ENCODE results near the gene TRIM37. TPM values are rescaled to one million over a fixed set of nuclear protein-coding genes. Genes with fewer than 3 reads are reported as not detected.

TRIM37 gene
- total RNA-seq, 1 donor from 2014 or later: 25.4 TPM

DNA sequence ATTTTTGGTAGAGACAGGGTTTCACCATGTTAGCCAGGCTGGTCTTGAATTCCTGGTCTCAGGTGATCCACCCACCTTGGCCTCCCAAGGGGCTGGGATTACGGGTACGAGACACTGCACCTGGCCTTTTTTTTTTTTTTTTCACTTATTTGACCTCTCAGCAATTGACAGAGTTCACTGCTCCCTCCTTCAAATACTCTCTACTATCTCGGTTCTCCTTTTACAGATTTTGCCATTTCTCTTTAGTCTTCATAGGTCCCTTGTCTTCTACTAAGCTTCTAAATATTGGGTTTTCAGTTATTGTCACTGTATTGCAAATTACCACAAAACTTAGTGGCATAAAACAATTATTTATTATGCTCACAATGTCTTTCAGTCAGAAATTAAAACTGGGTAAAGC, 159.3 kb downstream of the TRIM37 start:
- no peaks in the 10 kb centered on the region for H3K4me1 ChIP-seq (ENCODE audit: insufficient read depth, low read length)
- no peak for FAIRE-seq
- H3K4me3 Mint-ChIP-seq (ENCODE audit: unreplicated experiment): no peak overlapping the region

DNA sequence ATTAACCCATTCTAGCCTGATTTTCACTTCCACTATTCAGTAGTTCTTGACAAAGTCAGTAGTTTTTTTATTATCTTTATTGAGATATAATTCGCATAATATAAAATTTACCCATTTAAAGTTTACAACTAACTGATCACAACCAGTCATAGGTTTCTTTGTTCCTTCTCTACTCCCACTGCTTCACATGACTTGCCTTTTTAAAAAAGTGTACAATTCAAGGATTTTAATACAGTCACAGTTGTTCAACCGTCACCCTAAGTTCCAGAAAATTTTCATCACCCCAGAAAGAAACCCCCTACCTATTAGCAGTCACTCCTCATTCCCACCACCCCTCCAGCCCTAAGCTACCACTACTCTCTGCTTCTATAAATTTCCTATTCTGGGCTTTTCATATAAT, 162.5 kb downstream of the TRIM37 start:
- no peak overlapping the region for H3K27ac Mint-ChIP-seq (ENCODE audit: unreplicated experiment)
- Histone ChIP-seq H3K9me3 (ENCODE audit: insufficient read depth, low read depth, low read length) (no peaks in the 10 kb centered on the region), H2AFZ (ENCODE audit: low read depth, low read length) (no peak overlapping the region), H3K4me2 (ENCODE audit: low read length) (no peak overlapping the region), H3K79me2 (ENCODE audit: insufficient read depth, low read length) (no peaks in the 10 kb centered on the region), H3K27ac (ENCODE audit: low read depth, low read length) (no peak overlapping the region), H3K36me3 (ENCODE audit: insufficient read depth, low read length) (no peaks in the 10 kb centered on the region), H3K27me3 (ENCODE audit: insufficient read depth, low read length) (no peaks in the 10 kb centered on the region), H4K20me1 (ENCODE audit: insufficient read depth, low read length) (no peaks in the 10 kb centered on the region), H3K4me3 (ENCODE audit: insufficient read depth, low read depth, low read length) (no peak overlapping the region), H3K9ac (ENCODE audit: low read length) (no peak overlapping the region), H3K4me1 (ENCODE audit: insufficient read depth, low read length) (no peaks in the 10 kb centered on the region)
- no peaks in the 10 kb centered on the region for H3K27me3 Mint-ChIP-seq (ENCODE audit: low read depth, unreplicated experiment)
- TF ChIP-seq EZH2 (IDR thresholded peaks at IDR 0.05; ENCODE audit: insufficient read depth, low read length): no peak
- TF ChIP-seq, protein P1, sequence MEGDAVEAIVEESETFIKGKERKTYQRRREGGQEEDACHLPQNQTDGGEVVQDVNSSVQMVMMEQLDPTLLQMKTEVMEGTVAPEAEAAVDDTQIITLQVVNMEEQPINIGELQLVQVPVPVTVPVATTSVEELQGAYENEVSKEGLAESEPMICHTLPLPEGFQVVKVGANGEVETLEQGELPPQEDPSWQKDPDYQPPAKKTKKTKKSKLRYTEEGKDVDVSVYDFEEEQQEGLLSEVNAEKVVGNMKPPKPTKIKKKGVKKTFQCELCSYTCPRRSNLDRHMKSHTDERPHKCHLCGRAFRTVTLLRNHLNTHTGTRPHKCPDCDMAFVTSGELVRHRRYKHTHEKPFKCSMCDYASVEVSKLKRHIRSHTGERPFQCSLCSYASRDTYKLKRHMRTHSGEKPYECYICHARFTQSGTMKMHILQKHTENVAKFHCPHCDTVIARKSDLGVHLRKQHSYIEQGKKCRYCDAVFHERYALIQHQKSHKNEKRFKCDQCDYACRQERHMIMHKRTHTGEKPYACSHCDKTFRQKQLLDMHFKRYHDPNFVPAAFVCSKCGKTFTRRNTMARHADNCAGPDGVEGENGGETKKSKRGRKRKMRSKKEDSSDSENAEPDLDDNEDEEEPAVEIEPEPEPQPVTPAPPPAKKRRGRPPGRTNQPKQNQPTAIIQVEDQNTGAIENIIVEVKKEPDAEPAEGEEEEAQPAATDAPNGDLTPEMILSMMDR (IDR thresholded peaks at IDR 0.05; ENCODE audit: insufficient read depth, low read depth, low read length): no peak
- DNase-seq (ENCODE audit: low read depth) (no peak), FAIRE-seq (no peak)
- H3K36me3 Mint-ChIP-seq (ENCODE audit: low read depth, unreplicated experiment): no peaks in the 10 kb centered on the region
- peaks cover 7% of the 10 kb centered on the region for H3K9me3 Mint-ChIP-seq (ENCODE audit: unreplicated experiment)
- H3K4me3 Mint-ChIP-seq (ENCODE audit: unreplicated experiment): no peak overlapping the region
- H3K4me1 Mint-ChIP-seq (ENCODE audit: low read depth, unreplicated experiment): peaks cover 5% of the 10 kb centered on the region

More for the DNA sequence above, 159.3 kb downstream of the TRIM37 start:
- Mint-ChIP-seq H3K36me3 (ENCODE audit: low read depth, unreplicated experiment) (peaks cover 5% of the 10 kb centered on the region), H3K27me3 (ENCODE audit: low read depth, unreplicated experiment) (no peaks in the 10 kb centered on the region), H3K4me1 (ENCODE audit: low read depth, unreplicated experiment) (peaks cover 5% of the 10 kb centered on the region), H3K27ac (ENCODE audit: unreplicated experiment) (no peak overlapping the region), H3K9me3 (ENCODE audit: unreplicated experiment) (peaks cover 29% of the 10 kb centered on the region)
- Histone ChIP-seq H3K9me3 (ENCODE audit: insufficient read depth, low read depth, low read length) (peaks cover 3% of the 10 kb centered on the region), H3K36me3 (ENCODE audit: insufficient read depth, low read length) (no peaks in the 10 kb centered on the region), H3K9ac (ENCODE audit: low read length) (no peak overlapping the region), H2AFZ (ENCODE audit: low read depth, low read length) (no peak overlapping the region), H3K27ac (ENCODE audit: low read depth, low read length) (no peak overlapping the region), H3K79me2 (ENCODE audit: insufficient read depth, low read length) (no peaks in the 10 kb centered on the region), H3K4me3 (ENCODE audit: insufficient read depth, low read depth, low read length) (no peak overlapping the region), H3K4me2 (ENCODE audit: low read length) (no peak overlapping the region), H4K20me1 (ENCODE audit: insufficient read depth, low read length) (no peaks in the 10 kb centered on the region), H3K27me3 (ENCODE audit: insufficient read depth, low read length) (no peaks in the 10 kb centered on the region)
- TF ChIP-seq, protein P1 (IDR thresholded peaks at IDR 0.05; ENCODE audit: insufficient read depth, low read depth, low read length): no peak
- TF ChIP-seq EZH2 (IDR thresholded peaks at IDR 0.05; ENCODE audit: insufficient read depth, low read length): no peak
- DNase-seq (ENCODE audit: low read depth): no peak

DNA sequence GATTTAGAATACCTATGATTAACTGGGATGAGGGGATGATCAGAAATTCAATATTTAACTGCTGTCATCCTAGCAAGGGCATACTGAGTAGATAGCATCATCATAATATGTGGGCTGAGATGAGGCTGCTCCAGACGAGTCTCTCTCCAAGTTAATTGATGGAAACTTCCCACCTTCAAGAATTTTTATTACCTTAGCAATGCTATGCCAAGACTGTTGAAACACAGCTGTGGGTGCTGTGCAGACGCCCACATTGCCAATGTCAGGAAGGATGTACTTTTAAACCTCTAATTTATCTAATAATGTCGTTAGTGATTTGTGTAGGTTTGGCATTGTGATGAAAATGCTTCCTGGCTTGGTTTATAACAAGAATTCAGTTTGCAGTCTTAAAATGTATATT, 170.4 kb downstream of the TRIM37 start:
- no peaks in the 10 kb centered on the region for H3K4me1 Mint-ChIP-seq (ENCODE audit: low read depth, unreplicated experiment)
- Histone ChIP-seq H3K36me3 (ENCODE audit: insufficient read depth, low read length) (no peaks in the 10 kb centered on the region), H3K9me3 (ENCODE audit: insufficient read depth, low read depth, low read length) (no peaks in the 10 kb centered on the region), H3K27ac (ENCODE audit: low read depth, low read length) (no peak overlapping the region), H2AFZ (ENCODE audit: low read depth, low read length) (no peak overlapping the region), H4K20me1 (ENCODE audit: insufficient read depth, low read length) (no peaks in the 10 kb centered on the region), H3K4me2 (ENCODE audit: low read length) (no peak overlapping the region), H3K4me3 (ENCODE audit: insufficient read depth, low read depth, low read length) (no peak overlapping the region), H3K27me3 (ENCODE audit: insufficient read depth, low read length) (no peaks in the 10 kb centered on the region), H3K9ac (ENCODE audit: low read length) (no peak overlapping the region), H3K4me1 (ENCODE audit: insufficient read depth, low read length) (no peaks in the 10 kb centered on the region), H3K79me2 (ENCODE audit: insufficient read depth, low read length) (no peaks in the 10 kb centered on the region)
- H3K27ac Mint-ChIP-seq (ENCODE audit: unreplicated experiment): no peak overlapping the region
- peak; percentile 9 for FAIRE-seq
- H3K36me3 Mint-ChIP-seq (ENCODE audit: low read depth, unreplicated experiment): no peaks in the 10 kb centered on the region
- no peak for DNase-seq (ENCODE audit: low read depth)
- no peaks in the 10 kb centered on the region for H3K27me3 Mint-ChIP-seq (ENCODE audit: low read depth, unreplicated experiment)
- no peak overlapping the region for H3K4me3 Mint-ChIP-seq (ENCODE audit: unreplicated experiment)
- TF ChIP-seq EZH2 (IDR thresholded peaks at IDR 0.05; ENCODE audit: insufficient read depth, low read length): no peak
- TF ChIP-seq, protein P1 (IDR thresholded peaks at IDR 0.05; ENCODE audit: insufficient read depth, low read depth, low read length): no peak
- no peaks in the 10 kb centered on the region for H3K9me3 Mint-ChIP-seq (ENCODE audit: unreplicated experiment)

All from astrocyte (in vitro differentiated cells and primary cell).